ENCODE measurements around the gene DTX1. TPM values are rescaled to one million over a fixed set of nuclear protein-coding genes. Genes with fewer than 3 reads are reported as not detected.

Gene DTX1
- total RNA-seq, 4 donors from 2014 or later = 0.49 to 1.1 (median 0.77) TPM

DNA sequence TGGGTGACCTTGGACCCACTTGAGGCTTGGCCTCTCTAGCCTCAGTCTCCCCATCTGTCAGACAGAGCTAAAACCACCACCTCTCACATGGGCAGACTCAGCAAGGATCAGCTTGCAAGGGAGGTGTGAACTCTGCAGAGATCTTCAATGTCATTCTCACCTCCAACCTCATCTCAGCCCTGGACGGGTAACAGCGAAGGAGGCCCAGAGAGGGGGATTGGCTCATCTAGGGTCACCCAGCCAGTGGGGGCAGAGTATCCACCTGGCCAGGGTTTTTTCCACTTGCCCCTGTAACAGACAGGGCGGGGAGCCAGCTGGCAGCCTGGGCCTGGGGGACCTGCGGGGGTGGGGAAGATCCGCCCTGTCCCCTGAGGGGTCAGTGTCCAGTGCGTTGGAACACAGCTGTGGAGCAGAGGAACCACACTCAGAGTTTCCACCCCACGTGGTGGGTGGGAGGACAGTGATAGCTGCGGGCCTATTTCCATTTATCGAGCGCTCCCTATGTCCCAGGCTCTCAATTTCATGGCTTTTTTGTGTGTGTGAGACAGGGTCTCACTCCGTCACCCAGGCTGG, 27.4 kb downstream of the DTX1 start:
- peaks cover 13 to 24% (median 16%) of the 10 kb centered on the region in 3 donors for H3K27me3 ChIP-seq

DNA sequence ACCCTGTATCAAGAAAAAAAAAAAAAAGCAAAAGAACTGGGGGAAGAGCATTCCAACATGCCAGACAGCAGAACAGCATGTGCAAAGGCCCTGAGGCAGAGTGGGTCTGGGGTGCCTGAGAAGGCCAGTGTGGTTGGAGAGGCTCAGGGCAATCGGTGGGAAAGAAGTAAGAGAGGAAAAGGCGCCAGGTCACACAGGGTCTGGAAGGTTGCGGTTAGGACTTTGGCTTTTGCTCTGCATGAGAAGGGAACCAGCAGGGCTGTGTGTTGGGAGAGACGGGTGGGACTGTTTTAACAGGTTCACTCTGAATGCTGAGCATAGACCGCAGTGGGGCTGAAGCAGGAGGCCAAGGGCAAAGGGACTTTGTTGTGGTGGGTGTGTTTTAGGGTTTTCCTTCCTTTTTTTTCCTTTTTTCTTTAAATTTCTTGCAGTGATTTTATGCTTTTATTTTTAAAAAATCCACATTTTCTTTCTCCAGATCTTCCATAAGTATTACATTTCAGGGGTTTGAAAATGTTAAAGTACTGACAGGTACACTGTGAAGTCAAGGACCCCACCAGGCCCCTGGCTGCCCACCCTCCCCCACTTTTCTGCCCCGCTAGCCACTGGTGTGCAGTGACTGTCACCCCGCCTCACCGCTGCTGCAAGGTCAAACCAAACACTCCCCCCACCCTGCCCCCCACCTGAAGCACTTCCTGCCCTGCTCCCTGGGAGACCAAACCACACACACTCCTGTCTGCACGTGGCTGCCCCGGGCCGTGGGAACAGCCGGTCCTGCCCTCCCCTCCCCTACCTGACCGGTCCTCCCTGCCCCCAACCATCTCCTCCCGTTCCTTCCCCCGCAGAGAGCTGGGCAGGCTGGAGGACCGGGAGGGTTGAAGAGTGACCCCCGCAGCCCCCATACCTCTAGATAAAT, 30.0 kb downstream of the DTX1 start:
- H3K27me3 ChIP-seq = peaks cover 9 to 26% (median 15%) of the 10 kb centered on the region in 3 donors
- no peaks in the 10 kb centered on the region for H3K4me1 ChIP-seq
- intact Hi-C loops (cut with DNase I; ENCODE audit: low total_unique reads) = no loop called here
- in situ Hi-C loops (cut with MboI; ENCODE audit: low sequenced_read_pairs in 4 of 4) = no loop called here
- no peaks in the 10 kb centered on the region for H3K36me3 ChIP-seq
- ATAC-seq (no peak), DNase-seq (no peak)
- H3K4me3 ChIP-seq = no peak overlapping the region
- no peaks in the 10 kb centered on the region for H3K9me3 ChIP-seq
- TF ChIP-seq, protein P1, sequence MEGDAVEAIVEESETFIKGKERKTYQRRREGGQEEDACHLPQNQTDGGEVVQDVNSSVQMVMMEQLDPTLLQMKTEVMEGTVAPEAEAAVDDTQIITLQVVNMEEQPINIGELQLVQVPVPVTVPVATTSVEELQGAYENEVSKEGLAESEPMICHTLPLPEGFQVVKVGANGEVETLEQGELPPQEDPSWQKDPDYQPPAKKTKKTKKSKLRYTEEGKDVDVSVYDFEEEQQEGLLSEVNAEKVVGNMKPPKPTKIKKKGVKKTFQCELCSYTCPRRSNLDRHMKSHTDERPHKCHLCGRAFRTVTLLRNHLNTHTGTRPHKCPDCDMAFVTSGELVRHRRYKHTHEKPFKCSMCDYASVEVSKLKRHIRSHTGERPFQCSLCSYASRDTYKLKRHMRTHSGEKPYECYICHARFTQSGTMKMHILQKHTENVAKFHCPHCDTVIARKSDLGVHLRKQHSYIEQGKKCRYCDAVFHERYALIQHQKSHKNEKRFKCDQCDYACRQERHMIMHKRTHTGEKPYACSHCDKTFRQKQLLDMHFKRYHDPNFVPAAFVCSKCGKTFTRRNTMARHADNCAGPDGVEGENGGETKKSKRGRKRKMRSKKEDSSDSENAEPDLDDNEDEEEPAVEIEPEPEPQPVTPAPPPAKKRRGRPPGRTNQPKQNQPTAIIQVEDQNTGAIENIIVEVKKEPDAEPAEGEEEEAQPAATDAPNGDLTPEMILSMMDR (IDR thresholded peaks at IDR 0.05 in 4 of 5, conservative IDR thresholded peaks at IDR 0.05 in 1 of 5) = no peak
- no peak for TF ChIP-seq POLR2A (IDR thresholded peaks at IDR 0.05)
- H3K27ac ChIP-seq = no peak overlapping the region

More for the DNA sequence above, 27.4 kb downstream of the DTX1 start:
- no peak for TF ChIP-seq POLR2A (IDR thresholded peaks at IDR 0.05)
- TF ChIP-seq, protein P1 (IDR thresholded peaks at IDR 0.05 in 4 of 5, conservative IDR thresholded peaks at IDR 0.05 in 1 of 5) = no peak
- Histone ChIP-seq H3K4me3 (no peak overlapping the region), H3K36me3 (no peaks in the 10 kb centered on the region), H3K27ac (peak overlapping the region in 2 of 4 donors; percentile 13 to 31), H3K9me3 (no peaks in the 10 kb centered on the region), H3K4me1 (no peaks in the 10 kb centered on the region)
- intact Hi-C loops (cut with DNase I; ENCODE audit: low total_unique reads) = no loop called here
- in situ Hi-C loops (cut with MboI; ENCODE audit: low sequenced_read_pairs in 4 of 4) = no loop called here
- DNase-seq = peak; percentile 29 to 68
- peak in 1 of 2 donors; percentile 46 for ATAC-seq

DNA sequence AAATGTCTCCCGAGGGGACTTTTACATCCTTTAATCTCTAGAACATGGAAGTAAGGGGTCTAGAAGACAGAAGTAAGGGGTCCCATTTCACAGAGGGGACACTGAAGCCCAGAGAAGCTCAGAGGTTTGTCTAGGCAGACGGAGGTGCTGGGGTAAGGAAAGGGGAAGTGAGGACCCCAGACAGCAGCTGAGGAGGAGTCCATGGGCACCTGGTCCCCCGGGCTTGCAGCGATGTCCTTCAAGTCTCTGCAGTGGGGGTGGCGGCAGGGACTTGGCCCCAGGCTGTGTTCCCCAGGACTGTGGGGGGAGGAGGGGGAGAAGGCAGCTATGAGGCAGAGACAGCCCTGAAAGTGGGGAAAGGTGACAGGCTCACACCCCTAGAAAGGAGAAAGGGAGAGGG, 30.7 kb downstream of the DTX1 start:
- TF ChIP-seq, protein P1 (IDR thresholded peaks at IDR 0.05 in 4 of 5, conservative IDR thresholded peaks at IDR 0.05 in 1 of 5) = no peak
- no peak for TF ChIP-seq POLR2A (IDR thresholded peaks at IDR 0.05)
- DNase-seq (no peak), ATAC-seq (no peak)
- intact Hi-C loops (cut with DNase I; ENCODE audit: low total_unique reads) (no loop called here), in situ Hi-C loops (cut with MboI; ENCODE audit: low sequenced_read_pairs in 4 of 4) (no loop called here)
- Histone ChIP-seq H3K4me3 (no peak overlapping the region), H3K36me3 (no peaks in the 10 kb centered on the region), H3K27me3 (peaks cover 9 to 26% (median 15%) of the 10 kb centered on the region in 3 donors), H3K9me3 (no peaks in the 10 kb centered on the region), H3K4me1 (no peaks in the 10 kb centered on the region), H3K27ac (no peak overlapping the region)

DNA sequence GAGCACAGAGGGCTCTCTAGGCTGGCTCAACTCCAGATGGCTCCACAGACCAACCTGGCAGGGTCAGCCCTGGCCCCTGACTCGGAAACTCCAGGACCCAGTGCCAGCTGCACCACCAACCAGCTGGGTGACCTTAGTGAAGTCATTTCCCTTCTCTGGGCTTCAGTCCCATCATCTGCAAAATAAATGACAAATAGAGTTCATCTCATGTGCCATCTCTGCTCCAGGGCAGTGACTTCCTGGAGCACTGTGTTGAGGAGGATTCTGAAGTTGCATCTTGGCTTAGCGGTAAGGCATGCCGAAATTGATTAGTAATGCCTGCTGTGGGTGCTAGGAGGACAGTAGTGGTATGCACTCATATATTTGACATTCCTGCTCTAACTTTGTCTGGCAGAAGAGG, 31.5 kb downstream of the DTX1 start:
- in situ Hi-C loops (cut with MboI; ENCODE audit: low sequenced_read_pairs in 4 of 4) = no loop called here
- TF ChIP-seq POLR2A (IDR thresholded peaks at IDR 0.05) = no peak
- TF ChIP-seq, protein P1 (IDR thresholded peaks at IDR 0.05 in 4 of 5, conservative IDR thresholded peaks at IDR 0.05 in 1 of 5) = no peak
- Histone ChIP-seq H3K4me1 (peaks cover 0 to 3% of the 10 kb centered on the region in 2 donors), H3K9me3 (no peaks in the 10 kb centered on the region), H3K4me3 (no peak overlapping the region), H3K27me3 (peaks cover 10 to 31% (median 19%) of the 10 kb centered on the region in 3 donors), H3K36me3 (no peaks in the 10 kb centered on the region), H3K27ac (no peak overlapping the region)
- DNase-seq (no peak), ATAC-seq (no peak)
- intact Hi-C loops (cut with DNase I; ENCODE audit: low total_unique reads) = no loop called here
